VCaP (cell line): Measurements from ENCODE around the gene ABCC5.
"Not testable (repeated sequence)": the region's sequence is repeated elsewhere in the genome, so short reads cannot be mapped to it uniquely, and the experiment has no call there.

ENCODE experiments used
- H3K27ac ChIP-seq: fragments of 450-650 bp; 2 replicates; pipeline ENCODE4 v1.5.1; 2017
- CTCF ChIP-seq: fragments of 450-650 bp; conservative IDR thresholded peaks from 2 replicates; pipeline ENCODE4 v1.5.1; 2017; ENCODE audit warnings: mild to moderate bottlenecking, moderate library complexity

Gene ABCC5

DNA sequence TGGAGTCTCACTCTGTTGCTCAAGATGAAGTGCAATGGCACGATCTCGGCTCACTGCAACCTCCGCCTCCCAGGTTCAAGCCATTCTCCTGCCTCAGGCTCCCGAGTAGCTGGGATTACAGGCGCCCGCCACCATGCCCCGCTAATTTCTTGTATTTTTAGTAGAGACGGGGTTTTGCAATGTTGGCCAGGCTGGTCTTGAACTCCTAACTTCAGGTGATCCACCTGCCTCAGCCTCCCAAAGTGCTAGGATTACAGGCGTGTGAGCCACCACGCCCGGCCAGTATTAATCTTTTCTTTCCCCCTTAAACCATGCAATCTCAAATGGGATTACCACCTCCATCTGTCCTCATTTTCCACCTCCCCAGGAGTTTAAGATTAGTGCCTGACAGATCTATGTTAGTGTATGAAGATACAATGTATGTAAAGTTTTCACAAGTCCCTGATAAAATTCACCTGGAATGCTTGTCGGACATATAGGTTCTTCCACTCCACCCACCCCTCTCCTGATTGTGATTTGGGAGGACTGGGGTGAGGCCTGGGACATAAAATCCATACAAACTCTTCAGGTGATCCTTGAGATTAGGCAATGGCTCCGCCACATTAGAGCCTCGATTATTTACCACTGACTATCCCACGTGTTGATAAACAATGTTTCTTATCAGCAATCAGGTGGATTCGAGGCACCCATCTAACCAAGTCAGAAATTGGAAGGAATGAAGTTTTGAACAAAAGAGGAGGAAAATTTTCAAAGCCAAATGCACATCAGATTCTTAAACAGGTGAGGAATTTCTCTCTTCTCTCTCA, 134.2 kb downstream of the ABCC5 start:
- peak overlapping the region; percentile 86 for H3K27ac ChIP-seq
- no peak for TF ChIP-seq CTCF

DNA sequence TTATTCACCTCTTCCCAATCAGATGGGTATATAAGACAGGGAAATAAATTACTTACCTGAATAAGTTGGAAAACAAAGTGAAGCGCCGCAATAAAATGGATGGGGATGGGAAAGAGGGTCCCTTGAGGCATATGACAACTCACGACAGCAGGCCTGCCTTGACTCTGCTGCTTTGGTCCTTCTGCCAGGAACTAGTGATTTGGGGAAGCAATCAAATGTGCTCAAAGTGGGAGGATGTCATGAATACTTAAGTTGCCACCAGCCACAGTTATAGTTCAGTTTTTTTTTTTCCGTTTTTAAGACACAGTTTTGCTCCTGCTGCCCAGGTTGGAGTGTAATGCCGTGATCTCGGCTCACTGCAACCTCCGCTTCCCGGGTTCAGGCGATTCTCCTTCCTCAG, 137.6 kb downstream of the ABCC5 start:
- no peak overlapping the region for H3K27ac ChIP-seq
- no peak for TF ChIP-seq CTCF

DNA sequence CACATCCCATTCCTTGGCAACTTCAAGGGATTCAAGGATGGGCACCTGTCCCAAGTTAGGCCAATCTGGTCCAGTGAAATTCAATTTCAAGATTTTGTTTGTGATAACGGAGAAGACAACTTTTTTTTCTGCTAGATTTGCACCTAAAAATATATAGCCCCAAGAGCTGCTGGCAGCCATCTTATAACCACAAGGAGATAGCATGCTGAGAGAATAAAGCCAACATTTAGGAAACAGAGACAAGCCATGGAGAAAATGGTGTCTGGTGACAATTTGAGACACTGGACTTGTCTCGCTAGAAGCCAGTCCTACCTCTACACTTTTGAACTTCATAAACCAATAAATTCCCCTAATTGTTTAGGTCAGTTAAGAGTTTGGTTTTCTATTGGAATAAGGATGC, 138.4 kb downstream of the ABCC5 start:
- no peak overlapping the region for H3K27ac ChIP-seq
- TF ChIP-seq CTCF, result no peak

GRCh38 chr3:183878071-183878470, 139.6 kb downstream of the ABCC5 start:
- TF ChIP-seq CTCF, result no peak
- no peak overlapping the region for H3K27ac ChIP-seq

- not testable (repeated sequence) for H3K27ac ChIP-seq
Measured at GRCh38 chr3:183877227-183877626, 140.5 kb downstream of the ABCC5 start.

GRCh38 chr3:183875411-183875810, 142.3 kb downstream of the ABCC5 start:
- H3K27ac ChIP-seq, result no peak overlapping the region
- no peak for TF ChIP-seq CTCF

- no peak for TF ChIP-seq CTCF
- no peak overlapping the region for H3K27ac ChIP-seq
Measured at GRCh38 chr3:183873914-183874313, 143.8 kb downstream of the ABCC5 start.

- H3K27ac ChIP-seq, result no peak overlapping the region
- TF ChIP-seq CTCF, result no peak
Measured at GRCh38 chr3:183871541-183871940, 146.1 kb downstream of the ABCC5 start.
